Tibial artery (tissue), 4 donors: ENCODE results near the gene ADAMTS16.

Experiments used
- DNase-seq, 2 donors: peaks; one replicate each; pipeline ENCODE4 v3.0.0-alpha.2; 2019
- H3K27ac ChIP-seq, 2 donors: fragments of 200-600 bp; sonication (generic) in 1 of 2; 1 replicate in 1 of 2; 2 replicates in 1 of 2; pipeline ENCODE4 v1.5.1; 2018 to 2019; ENCODE audit warnings: mild to moderate bottlenecking in 1 of 2
- H3K27me3 ChIP-seq, 2 donors: fragments of 200-600 bp; sonication (generic) in 1 of 2; one replicate each; pipeline versions ENCODE4 v1.5.1 to v1.6.0; 2016 to 2019
- H3K36me3 ChIP-seq, 3 donors: fragments of 200-600 bp; sonication (generic) in 2 of 3; one replicate each; pipeline ENCODE4 v1.5.1; 2016 to 2019; ENCODE audit warnings: mild to moderate bottlenecking in 2 of 3
- H3K4me1 ChIP-seq, 4 donors: fragments of 200-600 bp; sonication (generic) in 2 of 4; 1 replicate in 3 of 4; 2 replicates in 1 of 4; pipeline ENCODE4 v1.5.1; 2016 to 2019
- H3K4me3 ChIP-seq, 2 donors: fragments of 200-600 bp; sonication (generic) in 1 of 2; 1 replicate in 1 of 2; 2 replicates in 1 of 2; pipeline ENCODE4 v1.5.1; 2018 to 2019; ENCODE audit warnings: mild to moderate bottlenecking in 2 of 2
- H3K9me3 ChIP-seq, 3 donors: fragments of 200-600 bp; sonication (generic) in 1 of 3; one replicate each; pipeline ENCODE4 v1.5.1; 2016 to 2019
- intact Hi-C: fragments of 100-400 bp; cut with DNase I; formaldehyde crosslinking; loops from one replicate; pipeline ENCODE4 v1.15.0; 2023; ENCODE audit warnings: low total_unique reads
- TF ChIP-seq, protein P1 (sequence below), 2 experiments: fragments of 200-600 bp in 1 of 2; fragments of 450-650 bp in 1 of 2; IDR thresholded peaks; one replicate each; pipeline ENCODE4 v1.5.1; 2017 to 2019; ENCODE audit warnings: antibody characterized with exemption in 2 of 2, mild to moderate bottlenecking in 1 of 2, moderate library complexity in 1 of 2

Gene ADAMTS16

DNA sequence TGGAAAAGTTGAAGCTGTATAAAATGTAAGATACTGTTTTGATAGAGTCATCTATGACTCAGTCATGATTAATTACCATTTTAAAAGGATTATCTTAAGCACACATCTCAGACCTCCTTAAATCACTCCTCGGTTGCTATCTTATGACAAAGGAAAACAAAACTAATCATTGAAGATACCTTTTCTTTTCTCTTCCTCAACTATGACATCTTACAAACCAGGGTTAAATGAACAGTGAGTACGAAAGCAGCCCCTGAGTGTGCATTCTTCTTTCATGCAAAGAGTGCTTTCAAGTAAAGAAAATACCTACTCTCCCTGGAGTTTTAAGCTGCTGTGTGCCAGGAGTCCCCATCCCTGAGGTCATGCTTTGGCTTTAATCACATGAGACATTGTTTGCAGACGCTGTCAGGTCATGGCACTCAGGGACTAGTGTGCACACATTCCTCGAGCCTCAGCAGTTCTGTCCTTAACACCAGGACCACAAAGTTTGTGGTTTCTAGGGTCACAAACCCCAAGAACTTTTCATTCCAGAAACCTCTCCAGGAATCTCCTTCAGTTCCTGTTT, 195.7 kb downstream of the ADAMTS16 start:
- peaks cover 3 to 22% (median 12%) of the 10 kb centered on the region in 4 donors for H3K4me1 ChIP-seq
- no peak for DNase-seq
- H3K27me3 ChIP-seq, result no peaks in the 10 kb centered on the region
- TF ChIP-seq, protein P1, sequence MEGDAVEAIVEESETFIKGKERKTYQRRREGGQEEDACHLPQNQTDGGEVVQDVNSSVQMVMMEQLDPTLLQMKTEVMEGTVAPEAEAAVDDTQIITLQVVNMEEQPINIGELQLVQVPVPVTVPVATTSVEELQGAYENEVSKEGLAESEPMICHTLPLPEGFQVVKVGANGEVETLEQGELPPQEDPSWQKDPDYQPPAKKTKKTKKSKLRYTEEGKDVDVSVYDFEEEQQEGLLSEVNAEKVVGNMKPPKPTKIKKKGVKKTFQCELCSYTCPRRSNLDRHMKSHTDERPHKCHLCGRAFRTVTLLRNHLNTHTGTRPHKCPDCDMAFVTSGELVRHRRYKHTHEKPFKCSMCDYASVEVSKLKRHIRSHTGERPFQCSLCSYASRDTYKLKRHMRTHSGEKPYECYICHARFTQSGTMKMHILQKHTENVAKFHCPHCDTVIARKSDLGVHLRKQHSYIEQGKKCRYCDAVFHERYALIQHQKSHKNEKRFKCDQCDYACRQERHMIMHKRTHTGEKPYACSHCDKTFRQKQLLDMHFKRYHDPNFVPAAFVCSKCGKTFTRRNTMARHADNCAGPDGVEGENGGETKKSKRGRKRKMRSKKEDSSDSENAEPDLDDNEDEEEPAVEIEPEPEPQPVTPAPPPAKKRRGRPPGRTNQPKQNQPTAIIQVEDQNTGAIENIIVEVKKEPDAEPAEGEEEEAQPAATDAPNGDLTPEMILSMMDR (IDR thresholded peaks at IDR 0.05), result no peak
- H3K9me3 ChIP-seq, result no peaks in the 10 kb centered on the region
- no peaks in the 10 kb centered on the region for H3K36me3 ChIP-seq
- H3K4me3 ChIP-seq, result no peak overlapping the region
- intact Hi-C loops, result no loop called here
- H3K27ac ChIP-seq, result peak overlapping the region in 1 of 2 donors; percentile 8

DNA sequence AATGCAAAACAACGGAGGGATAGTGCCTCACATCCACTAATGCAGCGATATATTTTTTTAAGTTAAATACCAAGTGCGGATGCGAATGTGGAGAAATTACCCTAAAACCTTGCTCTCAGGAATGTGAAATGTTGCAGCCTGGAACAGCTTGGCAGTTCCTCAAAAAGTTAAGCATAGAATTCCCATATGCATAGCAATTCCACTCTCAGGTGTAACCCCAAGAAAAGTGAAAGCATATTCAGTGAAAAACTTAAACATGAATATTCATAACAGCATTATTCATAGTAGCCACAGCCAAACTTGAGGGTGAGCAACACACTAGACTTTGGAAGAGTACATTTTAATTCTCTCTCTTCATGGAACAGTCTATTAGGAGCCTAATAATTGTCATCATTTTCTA, 199.1 kb downstream of the ADAMTS16 start:
- intact Hi-C loops, result no loop called here
- Histone ChIP-seq H3K36me3 (no peaks in the 10 kb centered on the region), H3K4me1 (peaks cover 3 to 30% (median 16%) of the 10 kb centered on the region in 4 donors), H3K9me3 (no peaks in the 10 kb centered on the region), H3K27me3 (no peaks in the 10 kb centered on the region), H3K27ac (peak overlapping the region; percentile 49 to 85), H3K4me3 (no peak overlapping the region)
- no peak for DNase-seq
- TF ChIP-seq, protein P1 (IDR thresholded peaks at IDR 0.05), result no peak

DNA sequence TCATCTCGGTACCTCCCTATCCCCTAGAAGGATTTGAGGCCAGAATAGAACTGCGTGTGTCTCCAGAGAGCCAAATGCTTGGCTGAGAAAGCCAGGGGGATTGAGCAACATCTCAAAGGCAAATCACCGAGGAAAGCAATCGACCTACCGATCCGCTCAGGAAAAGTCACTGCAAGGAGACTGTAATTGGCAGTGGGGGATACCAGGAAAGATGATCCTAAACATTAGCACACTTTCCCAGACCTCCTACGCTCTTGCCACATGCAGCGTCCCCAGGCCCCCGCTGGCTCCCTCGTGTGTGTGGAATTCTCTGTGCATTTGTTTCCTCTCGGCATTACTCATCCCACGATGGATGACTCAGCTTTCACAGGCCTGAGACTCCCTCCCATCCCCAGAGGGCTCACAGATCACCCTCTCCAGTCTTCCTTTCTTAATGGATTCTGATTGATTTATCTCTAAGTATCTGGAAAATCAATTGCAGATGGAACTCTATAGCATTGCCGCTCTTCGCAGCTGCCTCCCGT, 200.1 kb downstream of the ADAMTS16 start:
- peak overlapping the region; percentile 49 to 85 for H3K27ac ChIP-seq
- peak; percentile 80 to 88 for DNase-seq
- no peaks in the 10 kb centered on the region for H3K36me3 ChIP-seq
- H3K9me3 ChIP-seq, result no peaks in the 10 kb centered on the region
- TF ChIP-seq, protein P1 (IDR thresholded peaks at IDR 0.05), result peak; percentile 52 to 53
- peak overlapping the region; percentile 33 to 34 for H3K4me3 ChIP-seq
- intact Hi-C loops, result no loop called here
- peaks cover 3 to 30% (median 16%) of the 10 kb centered on the region in 4 donors for H3K4me1 ChIP-seq
- H3K27me3 ChIP-seq, result no peaks in the 10 kb centered on the region

DNA sequence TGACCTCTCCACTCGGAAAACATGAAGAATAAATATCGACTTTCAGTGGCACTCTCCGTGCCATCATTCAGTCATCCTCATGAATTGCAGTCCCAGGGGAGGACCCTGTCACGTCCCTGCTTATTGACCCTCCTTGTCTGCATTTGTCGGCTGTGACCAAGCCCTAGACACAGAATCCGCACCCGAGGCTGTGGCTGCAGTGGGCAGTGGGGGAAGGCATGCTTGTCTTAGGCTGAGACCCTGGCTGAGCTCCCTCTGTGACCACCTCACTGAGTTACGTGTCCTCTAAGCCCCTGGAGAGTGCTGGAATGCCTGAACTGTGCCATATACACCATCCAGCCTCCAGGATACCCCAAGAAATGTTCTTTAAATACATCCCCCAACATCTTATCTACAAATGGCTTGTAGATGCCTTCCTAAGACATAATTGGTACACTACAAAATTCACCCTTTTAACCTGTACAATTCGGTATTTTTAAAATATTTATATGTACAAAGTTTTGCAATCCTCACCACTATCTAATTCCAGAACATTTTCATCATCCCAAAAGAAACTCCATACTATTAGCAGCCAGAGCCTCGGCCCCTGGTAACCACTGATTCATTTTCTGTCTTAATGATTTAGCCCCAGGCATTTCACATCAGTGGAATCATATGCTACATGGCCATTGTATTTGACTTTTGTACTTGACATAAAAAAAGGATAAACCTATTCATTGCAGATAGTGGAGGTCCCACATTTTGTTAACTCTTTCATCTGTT, 201.6 kb downstream of the ADAMTS16 start:
- Histone ChIP-seq H3K4me1 (peaks cover 3 to 23% (median 12%) of the 10 kb centered on the region in 4 donors), H3K27me3 (no peaks in the 10 kb centered on the region), H3K4me3 (no peak overlapping the region), H3K36me3 (no peaks in the 10 kb centered on the region), H3K27ac (peak overlapping the region; percentile 49 to 85), H3K9me3 (no peaks in the 10 kb centered on the region)
- intact Hi-C loops, result no loop called here
- TF ChIP-seq, protein P1 (IDR thresholded peaks at IDR 0.05), result no peak
- no peak for DNase-seq

DNA sequence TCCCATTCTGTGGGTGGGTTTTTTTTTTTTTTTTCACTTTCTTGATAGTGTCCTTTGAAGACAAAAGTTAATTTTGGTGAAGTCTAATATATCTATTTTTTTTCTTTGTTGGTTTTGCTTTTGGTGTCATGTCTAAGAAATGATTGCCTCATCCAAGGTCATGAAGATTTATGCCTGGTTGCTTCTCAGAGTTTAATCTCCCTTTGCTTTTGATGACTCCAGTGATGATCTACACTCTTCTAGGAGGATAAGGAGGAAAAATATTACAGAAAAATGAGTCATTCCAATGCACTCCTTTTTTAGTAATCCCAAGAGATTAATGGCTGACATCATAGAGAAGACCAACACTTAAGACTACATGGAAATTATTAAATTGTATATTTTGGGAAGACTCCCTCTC, 202.7 kb downstream of the ADAMTS16 start:
- intact Hi-C loops, result no loop called here
- Histone ChIP-seq H3K9me3 (no peaks in the 10 kb centered on the region), H3K27me3 (no peaks in the 10 kb centered on the region), H3K27ac (no peak overlapping the region), H3K36me3 (no peaks in the 10 kb centered on the region), H3K4me3 (no peak overlapping the region), H3K4me1 (peaks cover 3 to 23% (median 12%) of the 10 kb centered on the region in 4 donors)
- no peak for DNase-seq
- TF ChIP-seq, protein P1 (IDR thresholded peaks at IDR 0.05), result no peak
